ENCODE measurements around the gene AK2. TPM values are rescaled to one million over a fixed set of nuclear protein-coding genes. Genes with fewer than 3 reads are reported as not detected.

Gene AK2
- total and polyA plus RNA-seq, 9 donors, result 52.9 to 150 (median 115) TPM

- H3K36me3 ChIP-seq, result no peaks in the 10 kb centered on the region
- H3K9me3 ChIP-seq, result no peaks in the 10 kb centered on the region
- H3K4me3 ChIP-seq, result no peak overlapping the region
- DNase-seq, result no peak
- TF ChIP-seq, protein P1, sequence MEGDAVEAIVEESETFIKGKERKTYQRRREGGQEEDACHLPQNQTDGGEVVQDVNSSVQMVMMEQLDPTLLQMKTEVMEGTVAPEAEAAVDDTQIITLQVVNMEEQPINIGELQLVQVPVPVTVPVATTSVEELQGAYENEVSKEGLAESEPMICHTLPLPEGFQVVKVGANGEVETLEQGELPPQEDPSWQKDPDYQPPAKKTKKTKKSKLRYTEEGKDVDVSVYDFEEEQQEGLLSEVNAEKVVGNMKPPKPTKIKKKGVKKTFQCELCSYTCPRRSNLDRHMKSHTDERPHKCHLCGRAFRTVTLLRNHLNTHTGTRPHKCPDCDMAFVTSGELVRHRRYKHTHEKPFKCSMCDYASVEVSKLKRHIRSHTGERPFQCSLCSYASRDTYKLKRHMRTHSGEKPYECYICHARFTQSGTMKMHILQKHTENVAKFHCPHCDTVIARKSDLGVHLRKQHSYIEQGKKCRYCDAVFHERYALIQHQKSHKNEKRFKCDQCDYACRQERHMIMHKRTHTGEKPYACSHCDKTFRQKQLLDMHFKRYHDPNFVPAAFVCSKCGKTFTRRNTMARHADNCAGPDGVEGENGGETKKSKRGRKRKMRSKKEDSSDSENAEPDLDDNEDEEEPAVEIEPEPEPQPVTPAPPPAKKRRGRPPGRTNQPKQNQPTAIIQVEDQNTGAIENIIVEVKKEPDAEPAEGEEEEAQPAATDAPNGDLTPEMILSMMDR (IDR thresholded peaks at IDR 0.05), result no peak
- TF ChIP-seq EP300 (IDR thresholded peaks at IDR 0.05) (no peak), POLR2A (IDR thresholded peaks at IDR 0.05) (no peak)
- no peaks in the 10 kb centered on the region for H3K27me3 ChIP-seq
- 78 to 81% (median 79%) methylated on average over 9 of the region's 9 CpGs for WGBS, 3 donors
- intact Hi-C loops (cut with DNase I), result loop anchor here in 1 of 4 donors (10.0 kb wide), 1 partner anchor 71 kb away; no protein-coding TSS in a partner anchor
- H3K27ac ChIP-seq, result no peak overlapping the region
- no peaks in the 10 kb centered on the region for H3K4me1 ChIP-seq (ENCODE audit: insufficient read depth)
These were observed 30.8 kb downstream of the AK2 start for GRCh38 chr1:33005838-33006421.

GRCh38 chr1:33005117-33005837 lies 31.4 kb downstream of the AK2 start:
- intact Hi-C loops (cut with DNase I), result loop anchor here in 1 of 4 donors (10.0 kb wide), 1 partner anchor 70 kb away; no protein-coding TSS in a partner anchor
- H3K9me3 ChIP-seq, result no peaks in the 10 kb centered on the region
- H3K27ac ChIP-seq, result no peak overlapping the region
- H3K36me3 ChIP-seq, result no peaks in the 10 kb centered on the region
- no peak overlapping the region for H3K4me3 ChIP-seq
- no peak for DNase-seq
- no peaks in the 10 kb centered on the region for H3K4me1 ChIP-seq (ENCODE audit: insufficient read depth)
- no peaks in the 10 kb centered on the region for H3K27me3 ChIP-seq
- WGBS, 3 donors, result 80 to 90% (median 88%) methylated on average over 2 of the region's 2 CpGs
- TF ChIP-seq POLR2A (IDR thresholded peaks at IDR 0.05) (no peak), EP300 (IDR thresholded peaks at IDR 0.05) (no peak)
- TF ChIP-seq, protein P1 (IDR thresholded peaks at IDR 0.05), result no peak

DNA sequence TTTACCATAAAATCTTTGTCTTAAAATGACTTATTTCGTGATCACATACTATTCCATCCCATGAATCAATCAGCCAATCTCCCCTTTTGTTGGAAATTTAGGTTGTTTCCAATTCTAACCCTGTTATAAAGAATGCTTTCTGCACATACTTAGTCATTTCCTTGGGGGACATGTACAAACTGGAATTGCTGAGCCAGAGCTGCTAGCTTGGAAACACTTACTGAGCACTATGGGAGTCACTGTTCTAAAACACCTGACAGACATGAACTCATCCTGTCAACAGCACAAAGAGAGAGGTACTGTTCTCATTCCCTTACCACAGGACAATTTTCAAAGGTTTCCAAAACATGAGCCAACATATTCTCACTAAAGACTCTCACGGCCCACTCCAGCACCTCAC lies 32.1 kb downstream of the AK2 start:
- H3K4me1 ChIP-seq (ENCODE audit: insufficient read depth), result no peaks in the 10 kb centered on the region
- no peak for DNase-seq
- 91 to 94% (median 93%) methylated on average over 2 of the region's 2 CpGs for WGBS, 3 donors
- H3K27ac ChIP-seq, result no peak overlapping the region
- no peaks in the 10 kb centered on the region for H3K27me3 ChIP-seq
- no peaks in the 10 kb centered on the region for H3K9me3 ChIP-seq
- no peaks in the 10 kb centered on the region for H3K36me3 ChIP-seq
- TF ChIP-seq EP300 (IDR thresholded peaks at IDR 0.05), result no peak
- TF ChIP-seq, protein P1 (IDR thresholded peaks at IDR 0.05), result no peak
- TF ChIP-seq POLR2A (IDR thresholded peaks at IDR 0.05), result no peak
- intact Hi-C loops (cut with DNase I), result loop anchor here in 1 of 4 donors (10.0 kb wide), 1 partner anchor 70 kb away; no protein-coding TSS in a partner anchor
- H3K4me3 ChIP-seq, result no peak overlapping the region

- Histone ChIP-seq H3K27ac (no peak overlapping the region), H3K36me3 (no peaks in the 10 kb centered on the region), H3K9me3 (no peaks in the 10 kb centered on the region), H3K4me3 (no peak overlapping the region), H3K27me3 (no peaks in the 10 kb centered on the region), H3K4me1 (ENCODE audit: insufficient read depth) (no peaks in the 10 kb centered on the region)
- intact Hi-C loops (cut with DNase I), result loop anchor here in 1 of 4 donors (10.0 kb wide), 1 partner anchor 69 kb away; no protein-coding TSS in a partner anchor
- 87 to 90% (median 89%) methylated on average over 4 of the region's 4 CpGs for WGBS, 3 donors
- no peak for TF ChIP-seq EP300 (IDR thresholded peaks at IDR 0.05)
- TF ChIP-seq POLR2A (IDR thresholded peaks at IDR 0.05), result no peak
- TF ChIP-seq, protein P1 (IDR thresholded peaks at IDR 0.05), result no peak
- no peak for DNase-seq
These were observed 33.0 kb downstream of the AK2 start for GRCh38 chr1:33003657-33004056.
